GM10248 (cell line): ENCODE measurements around the gene POLR1D.
"Not testable (repeated sequence)": the region's sequence is repeated elsewhere in the genome, so short reads cannot be mapped to it uniquely, and the experiment has no call there.

Experiments
- CTCF ChIA-PET: fragments of 300-600 bp; sonication (Branson Sonifier 250); formaldehyde crosslinking; extraction: SDS; loops from one replicate; lab custom pipeline; 2021; ENCODE audit warnings: antibody characterized with exemption; lab: Yijun Ruan, JAX
- POLR2A ChIA-PET: fragments of 350-650 bp; sonication (Branson Sonifier 250); formaldehyde crosslinking; extraction: SDS; loops from one replicate; lab custom pipeline; 2020; ENCODE audit warnings: antibody characterized with exemption; lab: Yijun Ruan, JAX
- DNase-seq: peaks from one replicate; pipeline ENCODE4 v3.0.0; 2012; ENCODE audit errors: extremely low spot score
- CTCF ChIP-seq: IDR thresholded peaks from 2 replicates; pipeline ENCODE4 v1.5.1; 2012; ENCODE audit warnings: mild to moderate bottlenecking, low read depth; ENCODE audit errors: extremely low read depth, missing control alignments, control extremely low read depth

The POLR1D gene

DNA sequence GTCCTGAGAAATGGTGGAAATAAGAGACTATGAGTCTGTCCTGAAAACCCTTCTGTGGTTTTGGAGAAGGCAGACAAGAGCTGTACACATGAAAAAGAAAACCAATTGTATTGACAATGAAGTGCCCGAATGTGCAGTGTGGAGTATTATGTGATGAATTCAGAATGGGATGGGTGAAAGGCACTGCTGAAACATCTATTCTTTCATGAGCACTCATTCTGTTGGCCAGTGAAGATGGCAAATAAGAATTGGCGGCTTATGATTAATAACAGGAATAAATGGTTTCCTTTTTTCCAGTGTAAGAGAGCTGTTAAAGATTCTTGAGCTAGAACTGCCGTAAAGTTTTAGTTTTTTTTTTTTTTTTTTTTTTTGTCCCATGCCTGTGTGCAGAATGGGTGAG, 5.7 kb downstream of the POLR1D start:
- no peak for DNase-seq
- TF ChIP-seq CTCF, result no peak
- ChIA-PET CTCF (interaction anchor here (1.3 kb wide), 1 partner anchor 11 kb away, joined by 4 read pairs; no protein-coding TSS in a partner anchor), POLR2A (interaction anchor here (0.6 kb wide), 1 partner anchor 20 kb away, joined by 4 read pairs; no protein-coding TSS in a partner anchor)

- POLR2A ChIA-PET, result no interaction called here
- CTCF ChIA-PET, result interaction anchor here (1.2 to 1.3 kb wide), 2 partner anchors 9 to 11 kb away, joined by 3 to 4 read pairs; no protein-coding TSS in a partner anchor
- TF ChIP-seq CTCF, result no peak
- no peak for DNase-seq
Observed at GRCh38 chr13:27628081-27628480, 6.4 kb downstream of the POLR1D start.

GRCh38 chr13:27628766-27629165, 7.1 kb downstream of the POLR1D start:
- CTCF ChIA-PET, result interaction anchor here (1.0 to 1.2 kb wide), 2 partner anchors 10 kb away, joined by 3 to 4 read pairs; no protein-coding TSS in a partner anchor
- POLR2A ChIA-PET, DNase-seq: not testable (repeated sequence)

DNA sequence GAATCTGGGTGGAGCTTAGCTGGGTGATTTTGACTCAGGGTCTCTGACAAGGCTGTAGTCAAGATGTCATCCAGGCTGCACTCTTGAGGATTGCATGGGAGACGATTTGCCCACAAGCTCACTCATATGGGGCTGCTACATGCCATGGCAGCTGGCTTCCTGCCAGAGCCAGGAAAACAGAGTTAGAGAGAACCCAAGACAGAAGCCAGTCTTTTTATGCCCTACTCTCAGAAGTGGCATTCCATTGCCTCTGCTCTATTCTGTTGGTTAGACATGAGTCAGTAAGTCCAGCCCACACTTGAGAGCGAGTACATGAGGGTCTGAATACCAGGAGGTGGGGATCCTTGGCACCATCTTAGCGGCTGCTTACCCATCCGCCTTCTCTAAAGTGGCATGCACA, 9.5 kb downstream of the POLR1D start:
- no peak for TF ChIP-seq CTCF
- CTCF ChIA-PET, result interaction anchor here (1.4 to 4.1 kb wide), 2 partner anchors 8 to 11 kb away, joined by 4 to 22 read pairs; no protein-coding TSS in a partner anchor
- POLR2A ChIA-PET, result no interaction called here
- DNase-seq, result no peak

DNA sequence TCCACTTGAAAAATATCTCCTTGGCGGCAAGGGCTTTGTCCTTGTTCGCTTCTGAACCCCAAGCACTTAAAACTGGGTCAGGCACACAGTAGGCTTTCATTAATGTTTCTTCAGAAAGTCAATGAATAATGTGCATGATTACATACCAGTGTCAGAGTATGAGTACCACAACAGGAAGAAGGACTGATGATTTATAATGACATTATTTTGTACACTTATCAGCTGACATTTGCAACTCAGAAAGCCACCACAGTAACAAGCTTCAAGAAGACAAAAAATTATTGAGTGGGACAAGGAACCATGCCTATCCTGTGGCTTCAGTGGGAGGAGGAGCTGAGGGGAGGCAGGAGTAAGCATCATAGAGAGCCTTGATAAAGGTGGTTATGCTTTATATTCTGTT, 10.0 kb downstream of the POLR1D start:
- DNase-seq, result no peak
- no peak for TF ChIP-seq CTCF
- POLR2A ChIA-PET, result no interaction called here
- CTCF ChIA-PET, result interaction anchor here (0.7 to 4.1 kb wide), 4 partner anchors 8 to 99 kb away, joined by 4 to 22 read pairs (median 4); no protein-coding TSS in a partner anchor

DNA sequence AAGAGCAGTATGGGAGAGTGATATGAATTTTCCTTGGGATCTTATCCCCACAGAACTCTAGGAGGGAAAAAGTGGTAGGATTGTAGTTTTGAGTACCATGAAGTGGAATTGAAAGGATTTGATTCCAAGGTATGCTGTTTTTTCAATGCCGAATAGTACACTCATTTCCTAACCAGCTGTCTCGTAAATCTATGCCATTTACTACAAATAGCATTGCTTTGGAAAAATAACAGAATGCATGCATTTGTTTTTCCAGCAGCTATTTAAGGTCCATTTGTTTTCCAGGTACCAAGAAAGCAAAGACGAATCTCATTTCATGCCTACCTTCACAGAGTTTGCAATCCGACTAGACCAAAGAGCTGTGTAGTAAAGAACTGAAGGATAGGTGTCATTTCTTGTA, 10.5 kb downstream of the POLR1D start:
- no peak for DNase-seq
- POLR2A ChIA-PET, result no interaction called here
- CTCF ChIA-PET, result interaction anchor here (0.7 to 4.1 kb wide), 3 partner anchors 10 to 99 kb away, joined by 4 to 22 read pairs (median 4); no protein-coding TSS in a partner anchor
- no peak for TF ChIP-seq CTCF

- no peak for DNase-seq
- TF ChIP-seq CTCF, result no peak
- CTCF ChIA-PET, result interaction anchor here (2.1 to 4.1 kb wide), 2 partner anchors 10 to 100 kb away, joined by 4 to 22 read pairs; no protein-coding TSS in a partner anchor
- POLR2A ChIA-PET, result no interaction called here
Observed at GRCh38 chr13:27632648-27633047, 11.0 kb downstream of the POLR1D start.
